HG03108 (cell line): ENCODE measurements around the gene EFNA5.

Experiments
- ATAC-seq: cut with Tn5 transposase; IDR thresholded peaks from one replicate; pipeline ENCODE4 v1.9.1; 2021; ENCODE audit warnings: moderate library complexity; ENCODE audit not compliant: unreplicated experiment

EFNA5 gene

GRCh38 chr5:107604990-107605389 is 65.7 kb downstream of the EFNA5 start:
- no peak for ATAC-seq

DNA sequence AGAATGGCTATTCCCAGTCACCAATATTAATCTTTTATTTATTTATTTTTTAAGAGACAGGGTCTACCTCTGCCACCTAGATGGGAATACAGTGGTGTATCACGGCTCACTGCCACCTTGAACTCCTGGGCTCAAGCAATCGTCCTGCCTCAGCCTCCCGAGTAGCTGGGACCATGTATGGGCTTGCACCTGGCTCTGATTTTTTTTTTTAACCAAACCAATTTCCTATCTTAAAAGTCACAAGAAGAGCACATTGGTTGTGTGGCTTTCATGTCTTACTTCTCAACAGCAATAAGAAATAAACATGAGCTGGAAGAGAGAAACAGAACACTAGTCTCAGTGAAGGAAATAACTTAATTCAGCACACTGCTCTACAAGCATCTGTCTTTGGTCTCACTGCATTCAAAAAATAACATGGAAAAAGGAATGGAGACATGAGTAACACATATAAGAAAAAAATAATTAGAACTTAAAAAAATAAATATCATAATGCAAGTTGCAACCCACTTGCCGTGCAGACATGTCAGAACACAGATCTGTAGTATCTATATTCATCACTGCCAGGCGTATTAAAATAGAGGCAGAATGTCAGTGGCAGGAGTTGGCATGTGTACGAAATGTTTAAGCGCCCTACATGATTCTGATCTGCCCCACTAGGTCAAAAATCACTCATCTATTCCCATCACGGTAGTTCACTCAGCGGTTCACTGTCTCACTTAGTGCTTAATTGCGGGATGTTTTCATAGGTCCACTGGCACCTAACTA is 66.4 kb downstream of the EFNA5 start:
- no peak for ATAC-seq

GRCh38 chr5:107603349-107603748 is 67.4 kb downstream of the EFNA5 start:
- ATAC-seq: no peak

GRCh38 chr5:107602896-107603295 is 67.8 kb downstream of the EFNA5 start:
- ATAC-seq: no peak

DNA sequence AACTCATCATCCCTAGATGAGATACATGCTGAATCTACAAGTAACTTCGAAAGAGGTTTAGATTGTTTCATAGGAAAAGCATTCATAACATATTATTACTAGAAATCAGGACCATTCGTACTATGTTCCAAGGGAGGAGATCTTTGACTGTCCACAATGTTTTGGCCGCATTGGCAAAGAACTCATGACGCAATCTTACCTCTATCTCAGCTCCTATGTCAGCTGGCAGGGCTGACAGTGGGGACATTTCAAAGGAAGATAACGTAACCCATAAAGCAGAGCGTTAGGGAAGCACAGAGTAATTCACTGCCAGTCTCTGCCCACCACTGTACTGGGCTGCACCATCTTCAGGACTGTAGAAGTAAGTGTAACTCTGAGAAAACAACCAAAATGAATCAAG is 69.7 kb downstream of the EFNA5 start:
- ATAC-seq: no peak

- ATAC-seq: no peak
Measured at GRCh38 chr5:107598958-107599357, 71.8 kb downstream of the EFNA5 start.

GRCh38 chr5:107597803-107598202 is 72.9 kb downstream of the EFNA5 start:
- no peak for ATAC-seq

GRCh38 chr5:107597247-107597646 is 73.5 kb downstream of the EFNA5 start:
- ATAC-seq: no peak

- no peak for ATAC-seq
Measured at GRCh38 chr5:107594253-107595045, 76.3 kb downstream of the EFNA5 start.

- ATAC-seq: no peak
Measured at GRCh38 chr5:107593009-107593408, 77.7 kb downstream of the EFNA5 start.

- ATAC-seq: no peak
Measured at GRCh38 chr5:107592515-107592914, 78.2 kb downstream of the EFNA5 start.

GRCh38 chr5:107590686-107591085 is 80.1 kb downstream of the EFNA5 start:
- no peak for ATAC-seq

GRCh38 chr5:107589520-107590193 is 81.1 kb downstream of the EFNA5 start:
- ATAC-seq: no peak

DNA sequence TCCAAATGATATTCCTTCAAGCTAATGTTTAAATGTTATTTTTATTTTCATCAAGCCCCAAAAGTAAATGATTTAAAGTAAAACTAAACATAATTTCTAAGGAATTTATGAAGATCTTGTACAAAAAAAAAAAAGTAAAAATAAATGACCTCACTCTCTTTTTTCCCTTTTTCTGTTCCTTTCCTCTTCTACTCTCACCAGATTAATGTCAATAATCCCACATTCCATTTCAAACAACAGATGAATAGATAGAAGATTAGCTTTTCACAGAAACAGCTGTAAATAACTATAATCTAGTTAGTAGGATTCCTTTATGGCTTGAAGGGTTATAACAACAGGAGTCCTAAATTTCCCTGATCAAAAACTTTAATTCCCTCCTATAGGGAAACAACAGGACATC is 88.1 kb downstream of the EFNA5 start:
- no peak for ATAC-seq

GRCh38 chr5:107580889-107581820 is 89.6 kb downstream of the EFNA5 start:
- no peak for ATAC-seq

- ATAC-seq: no peak
Measured at GRCh38 chr5:107578051-107578635, 92.6 kb downstream of the EFNA5 start.

- no peak for ATAC-seq
Measured at GRCh38 chr5:107577394-107577950, 93.3 kb downstream of the EFNA5 start.

GRCh38 chr5:107576736-107577393 is 93.9 kb downstream of the EFNA5 start:
- ATAC-seq: no peak

- no peak for ATAC-seq
Measured at GRCh38 chr5:107576155-107576554, 94.6 kb downstream of the EFNA5 start.
